Activated CD4-positive, alpha-beta T cell treated with anti-CD3 and anti-CD28 coated beads, Interleukin-2, Interleukin-4, amounts not matched to agents 100 ng/mL and 50 ng/mL, durations not matched to agents 16 hours and 8 hours (primary cell): ENCODE results near the gene TMEM154.

Source experiments
- DNase-seq: peaks from one replicate; pipeline ENCODE4 v3.0.0-alpha.2; 2020; ENCODE audit warnings: low spot score

The TMEM154 gene

GRCh38 chr4:152591396-152591795, 88.4 kb downstream of the TMEM154 start:
- peak; percentile 6 for DNase-seq

- no peak for DNase-seq
Measured at GRCh38 chr4:152590179-152591031, 89.4 kb downstream of the TMEM154 start.

GRCh38 chr4:152588869-152589268, 90.9 kb downstream of the TMEM154 start:
- no peak for DNase-seq

- DNase-seq = no peak
Measured at GRCh38 chr4:152587127-152587526, 92.7 kb downstream of the TMEM154 start.

- no peak for DNase-seq
Measured at GRCh38 chr4:152586668-152587067, 93.1 kb downstream of the TMEM154 start.

- DNase-seq = peak; percentile 3
Measured at GRCh38 chr4:152585023-152585441, 94.8 kb downstream of the TMEM154 start.

- no peak for DNase-seq
Measured at GRCh38 chr4:152581536-152582160, 98.1 kb downstream of the TMEM154 start.

GRCh38 chr4:152579916-152580315, 99.9 kb downstream of the TMEM154 start:
- no peak for DNase-seq

- DNase-seq = no peak
Measured at GRCh38 chr4:152579107-152579764, 100.6 kb downstream of the TMEM154 start.

- DNase-seq = no peak
Measured at GRCh38 chr4:152578670-152579069, 101.1 kb downstream of the TMEM154 start.

- no peak for DNase-seq
Measured at GRCh38 chr4:152577708-152578396, 101.9 kb downstream of the TMEM154 start.

- no peak for DNase-seq
Measured at GRCh38 chr4:152575533-152575932, 104.3 kb downstream of the TMEM154 start.

GRCh38 chr4:152573861-152574260, 105.9 kb downstream of the TMEM154 start:
- no peak for DNase-seq

GRCh38 chr4:152572417-152573086, 107.2 kb downstream of the TMEM154 start:
- DNase-seq = no peak

GRCh38 chr4:152571770-152572169, 108.0 kb downstream of the TMEM154 start:
- no peak for DNase-seq

GRCh38 chr4:152571296-152571695, 108.5 kb downstream of the TMEM154 start:
- no peak for DNase-seq
